ENCODE measurements around the gene MMRN2.
"Not testable (repeated sequence)": the region's sequence is repeated elsewhere in the genome, so short reads cannot be mapped to it uniquely, and the experiment has no call there.

DNA sequence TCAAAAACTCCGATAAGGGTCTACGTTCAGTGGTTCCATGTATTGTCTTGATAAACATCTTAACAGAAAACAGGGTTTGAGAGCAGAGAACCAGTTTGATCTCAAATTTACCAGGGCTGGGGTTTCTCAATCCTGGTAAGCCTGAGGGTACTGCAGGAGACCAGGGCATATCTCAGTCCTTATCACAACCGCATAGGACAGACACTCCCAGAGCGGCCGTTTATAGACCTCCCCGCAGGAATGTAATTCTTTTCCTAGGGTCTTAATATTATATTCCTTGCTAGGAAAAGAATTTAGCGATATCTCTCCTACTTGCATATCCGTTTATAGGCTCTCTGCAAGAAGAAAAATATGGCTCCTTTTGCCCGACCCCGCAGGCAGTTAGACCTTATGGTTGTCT is 4.7 kb downstream of the MMRN2 start:
- TF ChIP-seq, protein P1, sequence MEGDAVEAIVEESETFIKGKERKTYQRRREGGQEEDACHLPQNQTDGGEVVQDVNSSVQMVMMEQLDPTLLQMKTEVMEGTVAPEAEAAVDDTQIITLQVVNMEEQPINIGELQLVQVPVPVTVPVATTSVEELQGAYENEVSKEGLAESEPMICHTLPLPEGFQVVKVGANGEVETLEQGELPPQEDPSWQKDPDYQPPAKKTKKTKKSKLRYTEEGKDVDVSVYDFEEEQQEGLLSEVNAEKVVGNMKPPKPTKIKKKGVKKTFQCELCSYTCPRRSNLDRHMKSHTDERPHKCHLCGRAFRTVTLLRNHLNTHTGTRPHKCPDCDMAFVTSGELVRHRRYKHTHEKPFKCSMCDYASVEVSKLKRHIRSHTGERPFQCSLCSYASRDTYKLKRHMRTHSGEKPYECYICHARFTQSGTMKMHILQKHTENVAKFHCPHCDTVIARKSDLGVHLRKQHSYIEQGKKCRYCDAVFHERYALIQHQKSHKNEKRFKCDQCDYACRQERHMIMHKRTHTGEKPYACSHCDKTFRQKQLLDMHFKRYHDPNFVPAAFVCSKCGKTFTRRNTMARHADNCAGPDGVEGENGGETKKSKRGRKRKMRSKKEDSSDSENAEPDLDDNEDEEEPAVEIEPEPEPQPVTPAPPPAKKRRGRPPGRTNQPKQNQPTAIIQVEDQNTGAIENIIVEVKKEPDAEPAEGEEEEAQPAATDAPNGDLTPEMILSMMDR (conservative IDR thresholded peaks at IDR 0.05) = not testable (repeated sequence)
- TF ChIP-seq ZFX (IDR thresholded peaks at IDR 0.05) = not testable (repeated sequence)
